Measurements from ENCODE around the gene SHC2. TPM values are rescaled to one million over a fixed set of nuclear protein-coding genes. Genes with fewer than 3 reads are reported as not detected.
"Not testable (repeated sequence)": the region's sequence is repeated elsewhere in the genome, so short reads cannot be mapped to it uniquely, and the experiment has no call there.

Gene SHC2
- total and polyA plus RNA-seq, 2 experiments from 2014 or later = 39.9 to 56.9 TPM

GRCh38 chr19:413756-414420 lies 46.9 kb downstream of the SHC2 start:
- Histone ChIP-seq H3K36me3 (no peaks in the 10 kb centered on the region), H3K27ac (no peak overlapping the region), H3K4me3 (no peak overlapping the region), H3K27me3 (peaks cover 13% of the 10 kb centered on the region), H3K9me3 (ENCODE audit: low read depth) (no peaks in the 10 kb centered on the region), H3K4me1 (ENCODE audit: low read depth) (peaks cover 13% of the 10 kb centered on the region)
- no peak for DNase-seq (ENCODE audit: low read depth in 1 of 2, low spot score in 1 of 2)
- TF ChIP-seq CTCF (IDR thresholded peaks at IDR 0.05; ENCODE audit: low read depth, low read length) = no peak

- H3K4me3 ChIP-seq = no peak overlapping the region
- H3K9me3 ChIP-seq (ENCODE audit: low read depth) = no peaks in the 10 kb centered on the region
- peaks cover 11% of the 10 kb centered on the region for H3K4me1 ChIP-seq (ENCODE audit: low read depth)
- H3K36me3 ChIP-seq = no peaks in the 10 kb centered on the region
- H3K27ac ChIP-seq = no peak overlapping the region
- no peak for TF ChIP-seq CTCF (IDR thresholded peaks at IDR 0.05; ENCODE audit: low read depth, low read length)
- DNase-seq (ENCODE audit: low read depth in 1 of 2, low spot score in 1 of 2) = no peak
- H3K27me3 ChIP-seq = peaks cover 19% of the 10 kb centered on the region
Measured at GRCh38 chr19:412356-413355, 48.2 kb downstream of the SHC2 start.

- Histone ChIP-seq H3K36me3 (no peaks in the 10 kb centered on the region), H3K27me3 (peaks cover 19% of the 10 kb centered on the region), H3K27ac (no peak overlapping the region), H3K4me3 (no peak overlapping the region), H3K4me1 (ENCODE audit: low read depth) (peaks cover 3% of the 10 kb centered on the region), H3K9me3 (ENCODE audit: low read depth) (no peaks in the 10 kb centered on the region)
- TF ChIP-seq CTCF (IDR thresholded peaks at IDR 0.05; ENCODE audit: low read depth, low read length) = no peak
- DNase-seq (ENCODE audit: low read depth in 1 of 2, low spot score in 1 of 2) = no peak
Measured at GRCh38 chr19:411723-412355, 49.0 kb downstream of the SHC2 start.

GRCh38 chr19:411121-411722 lies 49.6 kb downstream of the SHC2 start:
- H3K27ac ChIP-seq; H3K4me1 ChIP-seq (ENCODE audit: low read depth); H3K36me3 ChIP-seq; DNase-seq (ENCODE audit: low read depth in 1 of 2, low spot score in 1 of 2); H3K4me3 ChIP-seq; H3K9me3 ChIP-seq (ENCODE audit: low read depth): not testable (repeated sequence)
- peaks cover 19% of the 10 kb centered on the region for H3K27me3 ChIP-seq

- DNase-seq (ENCODE audit: low read depth in 1 of 2, low spot score in 1 of 2) = no peak
- no peak for TF ChIP-seq CTCF (IDR thresholded peaks at IDR 0.05; ENCODE audit: low read depth, low read length)
- H3K27ac ChIP-seq = no peak overlapping the region
- no peak overlapping the region for H3K4me3 ChIP-seq
- no peaks in the 10 kb centered on the region for H3K9me3 ChIP-seq (ENCODE audit: low read depth)
- H3K36me3 ChIP-seq = no peaks in the 10 kb centered on the region
- peaks cover 3% of the 10 kb centered on the region for H3K4me1 ChIP-seq (ENCODE audit: low read depth)
- peaks cover 19% of the 10 kb centered on the region for H3K27me3 ChIP-seq
Measured at GRCh38 chr19:410243-410781, 50.5 kb downstream of the SHC2 start.

Measured in cardiac muscle cell (in vitro differentiated cells and primary cell).